T47D (cell line): ENCODE measurements around the gene AKR1B15.

Source experiments
- DNase-seq, 2 experiments: peaks; one replicate each; pipeline versions ENCODE4 v3.0.0 to v3.0.0-alpha.2; 2011 to 2012; ENCODE audit warnings: low read depth in 1 of 2, low spot score in 1 of 2
- JUND ChIP-seq: IDR thresholded peaks from 2 replicates; pipeline ENCODE4 v1.6.1; 2012; ENCODE audit warnings: low read depth
- in situ Hi-C: cut with HindIII; loops from 2 replicates; pipeline ENCODE4 v1.10.0; 2016; ENCODE audit warnings: low sequenced_read_pairs, low pct_unique_long_range_greater_than_20kb

The AKR1B15 gene

DNA sequence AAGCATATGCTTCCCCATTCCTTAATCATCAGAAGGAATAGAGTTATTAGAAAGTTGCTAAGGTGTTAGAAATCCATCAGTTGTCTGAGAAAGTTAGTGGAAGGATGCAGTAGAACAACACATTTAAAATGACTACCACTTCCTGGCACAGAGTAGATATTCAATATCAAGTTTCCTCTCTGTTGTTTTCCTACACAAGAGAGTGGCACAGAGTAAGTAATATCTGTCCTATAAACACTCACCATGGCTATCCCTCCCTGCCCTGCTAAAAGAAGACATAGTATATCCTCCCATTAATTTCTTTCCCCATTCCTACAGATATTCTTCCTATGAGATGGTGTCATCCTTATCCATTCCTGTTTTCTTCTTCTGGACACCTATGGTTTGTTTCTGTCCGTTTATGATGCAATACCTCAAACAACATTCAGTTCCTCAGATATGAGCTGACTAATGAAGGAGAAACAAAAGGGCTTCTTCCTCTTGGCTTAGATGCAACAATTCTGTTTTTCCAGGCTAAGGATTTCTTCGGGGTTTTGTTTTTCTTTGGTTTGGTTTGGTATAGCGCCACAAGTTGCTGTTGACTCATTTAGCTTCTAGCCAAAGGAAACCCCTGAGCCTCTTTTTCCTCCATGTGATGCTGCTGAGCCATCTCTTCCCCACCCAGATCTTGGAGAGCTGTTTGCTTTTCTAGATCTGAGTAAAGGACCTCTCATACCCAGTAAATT lies 64.9 kb downstream of the AKR1B15 start:
- DNase-seq: no peak
- no peak for TF ChIP-seq JUND
- in situ Hi-C loops: no loop called here

- in situ Hi-C loops: no loop called here
- DNase-seq: no peak
- no peak for TF ChIP-seq JUND
These were observed 67.7 kb downstream of the AKR1B15 start for GRCh38 chr7:134616611-134617010.

- TF ChIP-seq JUND: no peak
- no peak for DNase-seq
- in situ Hi-C loops: no loop called here
These were observed 70.0 kb downstream of the AKR1B15 start for GRCh38 chr7:134618756-134619530.

DNA sequence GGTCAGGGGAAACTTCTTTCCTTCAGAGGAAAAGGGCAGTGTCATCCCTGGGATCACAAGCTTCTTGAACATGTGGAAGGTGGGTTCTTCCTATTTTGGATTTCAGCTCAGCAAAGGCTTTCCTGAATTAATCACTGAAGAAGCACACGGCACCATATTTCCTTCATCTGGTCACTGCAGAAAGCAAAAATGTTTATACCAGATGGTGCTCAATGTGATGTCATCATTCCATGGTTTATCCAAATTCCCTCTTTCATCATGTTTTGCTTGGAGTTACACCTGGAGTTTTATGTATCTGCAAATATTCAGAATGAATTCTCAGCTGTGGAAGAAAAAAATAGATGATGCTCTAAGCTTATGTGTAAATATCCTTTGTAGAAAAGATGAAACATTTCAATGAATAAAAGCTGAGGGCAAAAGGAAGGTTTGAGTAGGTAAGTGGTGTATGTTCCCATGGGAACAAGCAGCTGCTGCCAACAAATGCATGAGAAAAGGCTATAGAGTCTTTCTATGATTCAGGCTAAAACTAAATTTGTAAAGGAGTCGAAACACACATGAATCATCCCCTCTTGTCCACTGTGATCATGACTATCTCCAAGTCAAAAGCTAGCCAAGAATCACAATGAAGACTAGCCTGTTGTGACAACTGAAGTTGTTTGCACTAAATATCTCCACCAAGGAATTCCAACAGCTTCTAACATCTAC lies 70.9 kb downstream of the AKR1B15 start:
- DNase-seq: no peak
- in situ Hi-C loops: no loop called here
- no peak for TF ChIP-seq JUND

DNA sequence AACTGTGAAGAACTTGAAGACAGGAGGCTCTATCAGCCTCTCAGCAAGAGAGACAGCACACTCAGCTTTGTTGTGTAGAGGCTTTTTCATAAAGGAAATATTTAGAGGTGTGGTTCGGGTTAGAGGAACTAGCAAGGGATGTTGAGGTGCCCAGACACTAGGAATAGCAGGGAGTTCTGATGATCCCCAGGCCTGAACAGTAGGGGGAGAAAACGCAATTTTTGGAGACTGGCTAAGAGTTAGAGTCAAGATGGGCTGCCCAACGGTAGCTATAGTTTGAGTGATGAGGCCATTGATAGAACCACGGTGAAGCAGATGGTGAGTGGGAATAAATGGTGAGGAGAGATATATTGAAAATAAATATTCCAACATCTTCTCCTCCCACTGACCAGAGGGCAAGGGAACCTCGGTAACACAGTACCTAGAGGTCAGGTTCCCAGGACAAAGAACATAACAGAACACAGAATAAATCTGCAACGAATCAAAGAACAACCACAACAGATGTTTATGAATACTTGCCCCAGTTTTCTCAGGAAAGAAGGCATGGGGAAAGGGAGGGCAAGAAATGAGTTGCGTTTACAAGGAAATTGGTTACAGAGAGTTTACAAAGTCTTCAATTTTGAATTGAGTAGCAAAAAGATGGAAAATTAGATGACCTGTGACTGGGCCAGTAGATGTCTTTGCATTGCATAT lies 73.5 kb downstream of the AKR1B15 start:
- TF ChIP-seq JUND: no peak
- in situ Hi-C loops: no loop called here

GRCh38 chr7:134623193-134623592 lies 74.3 kb downstream of the AKR1B15 start:
- in situ Hi-C loops: no loop called here
- DNase-seq: no peak
- no peak for TF ChIP-seq JUND

More for the DNA sequence above, 73.5 kb downstream of the AKR1B15 start:
- no peak for DNase-seq

DNA sequence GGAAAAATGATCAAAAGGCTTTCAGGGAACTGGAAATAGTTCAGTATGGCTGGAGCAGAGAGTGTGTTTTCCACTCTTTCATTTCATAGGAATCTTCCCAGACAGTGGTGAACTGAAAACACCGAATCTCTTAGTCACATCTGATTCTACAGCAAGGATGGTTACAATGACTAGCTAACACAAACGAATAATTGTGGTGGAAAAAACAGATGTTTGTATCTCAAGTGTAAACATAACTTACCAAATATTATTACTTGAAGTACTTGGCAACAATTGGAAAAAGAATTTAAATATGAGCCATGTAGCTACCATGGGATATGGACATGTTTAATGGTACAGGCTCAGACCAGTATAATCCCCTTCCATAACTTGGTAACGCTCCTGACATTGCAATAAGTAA lies 76.6 kb downstream of the AKR1B15 start:
- TF ChIP-seq JUND: no peak
- no peak for DNase-seq
- in situ Hi-C loops: no loop called here

GRCh38 chr7:134627109-134627774 lies 78.3 kb downstream of the AKR1B15 start:
- no peak for TF ChIP-seq JUND
- in situ Hi-C loops: no loop called here
- no peak for DNase-seq

DNA sequence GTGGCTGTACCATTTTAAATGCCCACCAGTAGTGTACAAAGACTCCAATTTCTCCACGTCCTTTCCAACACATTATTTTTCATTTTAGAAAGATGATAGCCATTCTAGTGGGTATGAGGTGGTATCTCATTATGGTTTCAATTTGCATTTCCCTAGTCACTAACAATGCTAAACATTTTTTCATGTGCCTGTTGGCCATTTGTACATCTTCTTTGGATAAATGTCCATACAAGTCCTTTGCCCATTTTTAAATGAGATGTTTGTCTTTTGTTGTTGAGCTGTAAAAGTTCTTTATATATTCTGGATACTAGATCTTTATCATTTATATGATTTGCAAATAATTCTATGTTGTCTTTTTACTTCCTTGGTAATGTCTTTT lies 78.9 kb downstream of the AKR1B15 start:
- in situ Hi-C loops: no loop called here
- no peak for DNase-seq
- TF ChIP-seq JUND: no peak

DNA sequence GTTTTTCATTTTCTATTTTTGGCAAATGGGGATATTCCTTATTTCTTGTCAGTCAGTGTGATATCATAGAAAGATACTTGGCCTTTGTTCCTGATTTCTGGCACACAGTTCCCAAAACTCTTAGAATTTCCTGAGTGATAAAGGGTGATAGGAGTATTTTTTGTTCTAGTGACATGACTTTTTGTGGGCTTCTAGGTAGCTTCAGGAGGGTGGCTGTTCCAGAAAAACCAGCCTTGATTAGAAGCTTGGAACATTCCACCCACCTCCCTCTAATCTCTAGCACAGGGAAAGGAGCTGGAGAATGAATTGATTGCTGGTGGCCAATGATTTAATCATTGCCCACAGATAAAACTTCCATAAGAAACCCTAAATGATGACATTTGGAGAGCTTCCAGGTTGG lies 80.5 kb downstream of the AKR1B15 start:
- DNase-seq: no peak
- no peak for TF ChIP-seq JUND
- in situ Hi-C loops: no loop called here
